Measurements from ENCODE around the gene TAGAP.

GRCh38 chr6:159063549-159063948 is 18.8 kb upstream of the TAGAP start:
- TF ChIP-seq EZH2 (IDR thresholded peaks at IDR 0.05; ENCODE audit: insufficient read depth, poor library complexity, severe bottlenecking) (no peak), EZH2phosphoT487 (IDR thresholded peaks at IDR 0.05; ENCODE audit: insufficient read depth, low read depth) (no peak)

Measured in GM23248 (cell line).